GM12872 (cell line): ENCODE measurements around the gene DDX60.

ENCODE experiments used
- TF ChIP-seq, protein P1 (sequence below): IDR thresholded peaks from 3 replicates; pipeline ENCODE4 v1.5.1; 2011; ENCODE audit warnings: low read depth, mild to moderate bottlenecking, low read length, moderate library complexity; ENCODE audit not compliant: insufficient read depth

The DDX60 gene

GRCh38 chr4:168353746-168354145 is 35.2 kb upstream of the DDX60 start:
- TF ChIP-seq, protein P1, sequence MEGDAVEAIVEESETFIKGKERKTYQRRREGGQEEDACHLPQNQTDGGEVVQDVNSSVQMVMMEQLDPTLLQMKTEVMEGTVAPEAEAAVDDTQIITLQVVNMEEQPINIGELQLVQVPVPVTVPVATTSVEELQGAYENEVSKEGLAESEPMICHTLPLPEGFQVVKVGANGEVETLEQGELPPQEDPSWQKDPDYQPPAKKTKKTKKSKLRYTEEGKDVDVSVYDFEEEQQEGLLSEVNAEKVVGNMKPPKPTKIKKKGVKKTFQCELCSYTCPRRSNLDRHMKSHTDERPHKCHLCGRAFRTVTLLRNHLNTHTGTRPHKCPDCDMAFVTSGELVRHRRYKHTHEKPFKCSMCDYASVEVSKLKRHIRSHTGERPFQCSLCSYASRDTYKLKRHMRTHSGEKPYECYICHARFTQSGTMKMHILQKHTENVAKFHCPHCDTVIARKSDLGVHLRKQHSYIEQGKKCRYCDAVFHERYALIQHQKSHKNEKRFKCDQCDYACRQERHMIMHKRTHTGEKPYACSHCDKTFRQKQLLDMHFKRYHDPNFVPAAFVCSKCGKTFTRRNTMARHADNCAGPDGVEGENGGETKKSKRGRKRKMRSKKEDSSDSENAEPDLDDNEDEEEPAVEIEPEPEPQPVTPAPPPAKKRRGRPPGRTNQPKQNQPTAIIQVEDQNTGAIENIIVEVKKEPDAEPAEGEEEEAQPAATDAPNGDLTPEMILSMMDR = no peak

GRCh38 chr4:168337550-168337940 is 19.0 kb upstream of the DDX60 start:
- TF ChIP-seq, protein P1 = no peak

GRCh38 chr4:168336837-168337549 is 18.4 kb upstream of the DDX60 start:
- TF ChIP-seq, protein P1 = no peak

DNA sequence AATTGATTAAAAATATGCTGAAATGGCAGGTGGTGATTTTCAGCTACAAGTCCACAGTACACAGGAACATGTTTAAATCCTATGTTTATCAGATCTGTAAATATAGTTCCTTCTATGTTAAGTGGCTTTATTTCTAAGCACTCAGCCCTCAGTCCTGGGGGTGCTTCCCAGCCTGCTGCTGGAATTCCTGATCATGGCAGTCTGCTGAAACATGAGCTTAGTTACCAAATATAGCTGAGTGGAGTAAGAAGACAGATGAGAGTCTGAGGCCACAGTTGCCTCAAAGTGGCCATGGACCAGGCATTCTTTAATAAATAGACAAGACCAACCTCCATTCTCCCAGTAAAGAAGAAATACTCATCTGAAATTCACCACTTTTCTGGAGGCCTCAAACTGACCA is 17.1 kb upstream of the DDX60 start:
- TF ChIP-seq, protein P1 = no peak

DNA sequence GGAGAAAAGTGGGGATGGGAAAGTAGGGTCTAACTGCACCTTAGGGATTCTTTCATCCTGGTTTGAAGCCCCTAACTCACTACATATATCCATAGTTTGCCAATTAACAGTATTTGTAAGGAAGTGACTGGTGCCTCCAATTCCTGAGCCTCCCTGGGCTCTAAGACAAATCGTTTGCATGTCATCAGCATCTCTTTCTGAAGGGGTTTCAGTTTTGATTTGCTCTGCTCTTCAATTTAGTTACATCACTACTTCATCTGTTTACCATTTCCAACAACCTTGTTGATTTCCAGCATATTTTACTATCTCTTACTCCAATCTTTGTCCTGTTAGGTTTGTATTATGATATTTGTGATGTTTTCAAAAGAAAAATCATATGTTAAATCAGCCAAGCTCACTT is 15.5 kb upstream of the DDX60 start:
- TF ChIP-seq, protein P1 = no peak

- TF ChIP-seq, protein P1 = no peak
Observed at GRCh38 chr4:168325591-168325990, 7.0 kb upstream of the DDX60 start.

DNA sequence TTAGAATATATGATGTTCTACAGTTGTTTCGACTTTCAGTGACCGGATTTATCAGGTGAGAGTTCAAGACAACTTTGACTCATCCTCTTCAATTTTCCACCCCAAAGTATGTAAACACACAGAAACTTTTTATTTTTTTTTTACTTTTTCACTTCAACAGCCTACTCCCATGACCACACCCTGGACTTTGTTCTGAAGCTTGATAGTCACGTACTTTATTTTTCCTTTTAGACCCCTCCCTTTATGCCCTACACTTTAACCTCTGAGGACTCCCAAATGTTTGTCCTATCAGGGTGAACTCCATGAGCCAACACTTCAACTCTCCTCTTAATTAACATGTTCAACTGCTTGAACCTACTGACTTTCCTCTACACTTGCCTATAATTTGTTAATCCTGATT is 2.5 kb upstream of the DDX60 start:
- TF ChIP-seq, protein P1 = no peak

DNA sequence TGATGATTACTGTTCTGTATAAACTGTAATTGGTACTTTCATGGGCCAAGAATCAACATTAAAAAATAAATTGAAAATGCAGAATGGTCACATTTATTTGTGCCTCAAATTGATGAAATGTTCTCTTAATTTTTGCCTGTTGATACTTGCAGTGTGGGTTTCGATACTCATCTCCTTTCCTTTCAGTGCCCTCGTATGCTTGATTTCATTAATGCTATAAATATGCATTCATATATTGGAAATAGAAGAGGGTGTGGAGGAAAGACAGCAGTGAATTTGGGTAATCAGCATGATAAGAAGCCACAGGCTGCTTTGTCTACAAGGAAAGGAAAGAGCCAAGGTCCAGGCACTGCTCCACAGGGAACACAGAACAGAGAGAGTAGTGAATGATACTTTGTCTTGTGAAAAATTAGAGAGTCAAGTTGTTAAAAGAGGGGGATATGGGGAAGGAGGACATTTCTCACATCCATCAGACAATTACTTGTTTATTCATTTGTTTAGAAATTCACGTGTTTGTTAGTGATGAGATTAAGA is 1.0 kb upstream of the DDX60 start:
- TF ChIP-seq, protein P1 = no peak
